ENCODE measurements around the gene RMDN3. TPM values are rescaled to one million over a fixed set of nuclear protein-coding genes. Genes with fewer than 3 reads are reported as not detected.

The RMDN3 gene
- total RNA-seq, 1 donor from 2014 or later = 19.6 TPM

- no peak overlapping the region for H3K27ac ChIP-seq
- TF ChIP-seq, protein P1, sequence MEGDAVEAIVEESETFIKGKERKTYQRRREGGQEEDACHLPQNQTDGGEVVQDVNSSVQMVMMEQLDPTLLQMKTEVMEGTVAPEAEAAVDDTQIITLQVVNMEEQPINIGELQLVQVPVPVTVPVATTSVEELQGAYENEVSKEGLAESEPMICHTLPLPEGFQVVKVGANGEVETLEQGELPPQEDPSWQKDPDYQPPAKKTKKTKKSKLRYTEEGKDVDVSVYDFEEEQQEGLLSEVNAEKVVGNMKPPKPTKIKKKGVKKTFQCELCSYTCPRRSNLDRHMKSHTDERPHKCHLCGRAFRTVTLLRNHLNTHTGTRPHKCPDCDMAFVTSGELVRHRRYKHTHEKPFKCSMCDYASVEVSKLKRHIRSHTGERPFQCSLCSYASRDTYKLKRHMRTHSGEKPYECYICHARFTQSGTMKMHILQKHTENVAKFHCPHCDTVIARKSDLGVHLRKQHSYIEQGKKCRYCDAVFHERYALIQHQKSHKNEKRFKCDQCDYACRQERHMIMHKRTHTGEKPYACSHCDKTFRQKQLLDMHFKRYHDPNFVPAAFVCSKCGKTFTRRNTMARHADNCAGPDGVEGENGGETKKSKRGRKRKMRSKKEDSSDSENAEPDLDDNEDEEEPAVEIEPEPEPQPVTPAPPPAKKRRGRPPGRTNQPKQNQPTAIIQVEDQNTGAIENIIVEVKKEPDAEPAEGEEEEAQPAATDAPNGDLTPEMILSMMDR (IDR thresholded peaks at IDR 0.05) = no peak
- no peak for TF ChIP-seq POLR2A (IDR thresholded peaks at IDR 0.05)
- no peak for TF ChIP-seq POLR2AphosphoS5 (IDR thresholded peaks at IDR 0.05; ENCODE audit: insufficient read depth in 1 of 2, low read depth in 1 of 2)
- H3K4me3 ChIP-seq = no peak overlapping the region
- intact Hi-C loops (cut with DNase I) = loop anchor here (10.0 kb wide), 1 partner anchor 65 kb away; the partner anchor contains the start of gene RAD51
- DNase-seq (ENCODE audit: extremely low spot score in 2 of 2) = no peak
- peaks cover 17% of the 10 kb centered on the region for H3K4me1 ChIP-seq
- H3K36me3 ChIP-seq = no peaks in the 10 kb centered on the region
- no peaks in the 10 kb centered on the region for H3K9me3 ChIP-seq
- no peaks in the 10 kb centered on the region for H3K27me3 ChIP-seq
Observed at GRCh38 chr15:40759961-40760360, 4.9 kb upstream of the RMDN3 start.

DNA sequence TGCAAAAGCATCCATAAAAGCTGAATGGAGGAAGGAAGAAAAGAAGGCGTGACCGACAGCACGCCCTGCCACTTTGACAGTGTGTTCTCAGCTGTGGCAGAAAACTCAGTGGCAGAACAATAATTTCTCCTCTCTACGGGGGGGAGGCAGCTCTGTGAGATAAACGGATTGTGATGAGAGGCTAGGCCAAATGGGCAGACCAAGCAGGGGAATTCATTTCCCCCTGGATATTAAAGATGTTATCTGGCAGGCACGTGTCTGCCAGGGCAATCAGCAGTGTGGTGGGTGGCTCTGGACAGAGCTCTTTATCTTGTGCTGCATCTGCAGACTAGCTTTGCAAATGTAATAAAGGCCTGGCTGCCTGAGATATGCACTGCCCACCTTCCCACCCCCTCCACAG is 1.9 kb upstream of the RMDN3 start:
- no peak overlapping the region for H3K27ac ChIP-seq
- intact Hi-C loops (cut with DNase I) = loop anchor here (10.0 kb wide), 1 partner anchor 62 kb away; the partner anchor contains the start of gene RAD51
- peaks cover 0 to 3% of the 10 kb centered on the region in 2 donors for H3K36me3 ChIP-seq
- TF ChIP-seq POLR2AphosphoS5 (IDR thresholded peaks at IDR 0.05; ENCODE audit: insufficient read depth in 1 of 2, low read depth in 1 of 2) = no peak
- peaks cover 20% of the 10 kb centered on the region for H3K4me1 ChIP-seq
- no peak overlapping the region for H3K4me3 ChIP-seq
- no peaks in the 10 kb centered on the region for H3K9me3 ChIP-seq
- H3K27me3 ChIP-seq = no peaks in the 10 kb centered on the region
- peak in 1 of 2 donors; percentile 76 for DNase-seq (ENCODE audit: extremely low spot score in 2 of 2)

- H3K4me3 ChIP-seq = peak overlapping the region; percentile 64 to 71
- peaks cover 0 to 14% of the 10 kb centered on the region in 2 donors for H3K36me3 ChIP-seq
- H3K27me3 ChIP-seq = no peaks in the 10 kb centered on the region
- no peaks in the 10 kb centered on the region for H3K9me3 ChIP-seq
- H3K4me1 ChIP-seq = peaks cover 20% of the 10 kb centered on the region
- intact Hi-C loops (cut with DNase I) = loop anchor here (10.0 kb wide), 1 partner anchor 61 kb away; the partner anchor contains the start of gene RAD51
- TF ChIP-seq, protein P1 (IDR thresholded peaks at IDR 0.05) = no peak
- no peak for TF ChIP-seq POLR2AphosphoS5 (IDR thresholded peaks at IDR 0.05; ENCODE audit: insufficient read depth in 1 of 2, low read depth in 1 of 2)
- no peak for TF ChIP-seq POLR2A (IDR thresholded peaks at IDR 0.05)
- DNase-seq (ENCODE audit: extremely low spot score in 2 of 2) = peak in 1 of 2 donors; percentile 83
- peak overlapping the region; percentile 81 for H3K27ac ChIP-seq
Observed at GRCh38 chr15:40755812-40756208, 756 bp upstream of the RMDN3 start.

GRCh38 chr15:40754574-40754882 is 526 bp downstream of the RMDN3 start:
- peak in 1 of 2 donors; percentile 89 for DNase-seq (ENCODE audit: extremely low spot score in 2 of 2)
- Histone ChIP-seq H3K36me3 (peaks cover 0 to 22% of the 10 kb centered on the region in 2 donors), H3K9me3 (no peaks in the 10 kb centered on the region), H3K4me3 (peak overlapping the region; percentile 64 to 71), H3K4me1 (peaks cover 20% of the 10 kb centered on the region), H3K27me3 (no peaks in the 10 kb centered on the region), H3K27ac (peak overlapping the region; percentile 81)
- TF ChIP-seq POLR2AphosphoS5 (IDR thresholded peaks at IDR 0.05; ENCODE audit: insufficient read depth in 1 of 2, low read depth in 1 of 2) (no peak), POLR2A (IDR thresholded peaks at IDR 0.05) (no peak)
- TF ChIP-seq, protein P1 (IDR thresholded peaks at IDR 0.05) = no peak
- intact Hi-C loops (cut with DNase I) = loop anchor here (10.0 kb wide), 1 partner anchor 60 kb away; the partner anchor contains the start of gene RAD51

GRCh38 chr15:40751745-40752144 is 3.3 kb downstream of the RMDN3 start:
- Histone ChIP-seq H3K27ac (no peak overlapping the region), H3K36me3 (peaks cover 0 to 28% of the 10 kb centered on the region in 2 donors), H3K4me1 (peaks cover 20% of the 10 kb centered on the region), H3K4me3 (no peak overlapping the region), H3K27me3 (no peaks in the 10 kb centered on the region), H3K9me3 (no peaks in the 10 kb centered on the region)
- no peak for TF ChIP-seq POLR2AphosphoS5 (IDR thresholded peaks at IDR 0.05; ENCODE audit: insufficient read depth in 1 of 2, low read depth in 1 of 2)
- TF ChIP-seq, protein P1 (IDR thresholded peaks at IDR 0.05) = no peak
- no peak for TF ChIP-seq POLR2A (IDR thresholded peaks at IDR 0.05)
- intact Hi-C loops (cut with DNase I) = loop anchor here (10.0 kb wide), 1 partner anchor 57 kb away; the partner anchor contains the start of gene RAD51
- no peak for DNase-seq (ENCODE audit: extremely low spot score in 2 of 2)

Measured in vagina (tissue), 2 donors.